Endothelial cell (in vitro differentiated cells): ENCODE data around the gene DDX28. TPM values are rescaled to one million over a fixed set of nuclear protein-coding genes. Genes with fewer than 3 reads are reported as not detected.
A peak's percentile ranks its signal among the peaks of the same experiment; 100 is the strongest.

Experiments used
- DNase-seq: peaks from one replicate; pipeline ENCODE4 v3.0.0; 2021; ENCODE audit warnings: low spot score
- H3K27ac Mint-ChIP-seq: one replicate; pipeline ENCODE4 v1.8.0; 2021; ENCODE audit warnings: mixed read lengths, inconsistent platforms; ENCODE audit not compliant: unreplicated experiment
- H3K27me3 Mint-ChIP-seq: one replicate; pipeline ENCODE4 v1.8.0; 2021; ENCODE audit warnings: mild to moderate bottlenecking, moderate library complexity, mixed read lengths, inconsistent platforms; ENCODE audit not compliant: unreplicated experiment
- H3K36me3 Mint-ChIP-seq: one replicate; pipeline ENCODE4 v1.8.0; 2021; ENCODE audit warnings: mild to moderate bottlenecking, low read depth, mixed read lengths, inconsistent platforms; ENCODE audit not compliant: unreplicated experiment
- H3K4me1 Mint-ChIP-seq: one replicate; pipeline ENCODE4 v1.8.0; 2021; ENCODE audit warnings: mild to moderate bottlenecking, mixed read lengths, inconsistent platforms; ENCODE audit not compliant: unreplicated experiment
- H3K4me3 Mint-ChIP-seq: one replicate; pipeline ENCODE4 v1.8.0; 2021; ENCODE audit warnings: mild to moderate bottlenecking, mixed read lengths, inconsistent platforms; ENCODE audit not compliant: unreplicated experiment
- H3K9me3 Mint-ChIP-seq: one replicate; pipeline ENCODE4 v1.8.0; 2021; ENCODE audit warnings: mixed read lengths, inconsistent platforms; ENCODE audit not compliant: unreplicated experiment
- CTCF ChIP-seq: fragments of 200-600 bp; sonication (generic); IDR thresholded peaks from one replicate; pipeline ENCODE4 v1.5.0; 2021; ENCODE audit warnings: antibody characterized with exemption; ENCODE audit not compliant: unreplicated experiment
- total RNA-seq: library from RNA; stranded (reverse); fragmentation: NEBNext Ultra II Directional; extraction: Animal tissue kit (Norgen Biotek cat#: 25700); gene quantifications from one replicate; pipeline ENCODE4 v1.2.1, GENCODE V29; 2021; ENCODE audit not compliant: unreplicated experiment

DDX28 gene
- total RNA-seq, 1 donor from 2014 or later: 10.3 TPM

GRCh38 chr16:68064791-68065365 lies 41.8 kb upstream of the DDX28 start:
- Mint-ChIP-seq H3K27me3 (peaks cover 7% of the 10 kb centered on the region), H3K36me3 (peaks cover 16% of the 10 kb centered on the region), H3K4me1 (peaks cover 14% of the 10 kb centered on the region), H3K4me3 (no peak overlapping the region), H3K27ac (no peak overlapping the region), H3K9me3 (no peaks in the 10 kb centered on the region)
- peak; percentile 69 for TF ChIP-seq CTCF
- DNase-seq: peak; percentile 82

- DNase-seq: no peak
- peaks cover 22% of the 10 kb centered on the region for H3K4me1 Mint-ChIP-seq
- H3K9me3 Mint-ChIP-seq: no peaks in the 10 kb centered on the region
- H3K36me3 Mint-ChIP-seq: peaks cover 23% of the 10 kb centered on the region
- H3K27me3 Mint-ChIP-seq: peaks cover 6% of the 10 kb centered on the region
- no peak overlapping the region for H3K4me3 Mint-ChIP-seq
- no peak for TF ChIP-seq CTCF
- H3K27ac Mint-ChIP-seq: no peak overlapping the region
Observed at GRCh38 chr16:68062910-68063393, 39.9 kb upstream of the DDX28 start.

- peaks cover 22% of the 10 kb centered on the region for H3K4me1 Mint-ChIP-seq
- H3K27ac Mint-ChIP-seq: peak overlapping the region; percentile 77
- peaks cover 6% of the 10 kb centered on the region for H3K27me3 Mint-ChIP-seq
- DNase-seq: no peak
- H3K36me3 Mint-ChIP-seq: peaks cover 17% of the 10 kb centered on the region
- H3K4me3 Mint-ChIP-seq: no peak overlapping the region
- no peak for TF ChIP-seq CTCF
- H3K9me3 Mint-ChIP-seq: no peaks in the 10 kb centered on the region
Observed at GRCh38 chr16:68061396-68061795, 38.4 kb upstream of the DDX28 start.

GRCh38 chr16:68059804-68060203 lies 36.8 kb upstream of the DDX28 start:
- Mint-ChIP-seq H3K4me1 (peaks cover 22% of the 10 kb centered on the region), H3K27me3 (peaks cover 6% of the 10 kb centered on the region), H3K4me3 (peak overlapping the region; percentile 5), H3K9me3 (no peaks in the 10 kb centered on the region), H3K36me3 (peaks cover 14% of the 10 kb centered on the region), H3K27ac (peak overlapping the region; percentile 52)
- no peak for DNase-seq
- TF ChIP-seq CTCF: no peak

- peak overlapping the region; percentile 21 for H3K4me3 Mint-ChIP-seq
- DNase-seq: no peak
- no peaks in the 10 kb centered on the region for H3K9me3 Mint-ChIP-seq
- no peak for TF ChIP-seq CTCF
- peaks cover 12% of the 10 kb centered on the region for H3K4me1 Mint-ChIP-seq
- H3K36me3 Mint-ChIP-seq: peaks cover 17% of the 10 kb centered on the region
- H3K27ac Mint-ChIP-seq: no peak overlapping the region
- H3K27me3 Mint-ChIP-seq: peaks cover 4% of the 10 kb centered on the region
Observed at GRCh38 chr16:68055395-68055794, 32.4 kb upstream of the DDX28 start.
